Thoracic aorta (tissue), 2 donors: ENCODE data around the gene FMN2. TPM values are rescaled to one million over a fixed set of nuclear protein-coding genes. Genes with fewer than 3 reads are reported as not detected.

Source experiments
- ATAC-seq: fragments of 150-250 bp; one replicate; pipeline ENCODE4 v1.8.0; 2017; ENCODE audit warnings: low read depth; ENCODE audit not compliant: insufficient number of reproducible peaks, low FRiP score
- DNase-seq: peaks from one replicate; pipeline ENCODE4 v3.0.0-alpha.2; 2020; ENCODE audit warnings: low spot score
- H3K27ac ChIP-seq, 2 donors: fragments of 200-600 bp; sonication (generic); 1 replicate in 1 of 2; 2 replicates in 1 of 2; pipeline ENCODE4 v1.5.1; 2016; ENCODE audit warnings: mild to moderate bottlenecking in 2 of 2, moderate library complexity in 2 of 2
- H3K27me3 ChIP-seq: fragments of 200-600 bp; sonication (generic); replicated peaks from 2 replicates; pipeline ENCODE4 v1.6.0; 2016; ENCODE audit warnings: mild to moderate bottlenecking; ENCODE audit not compliant: insufficient read depth
- H3K36me3 ChIP-seq: fragments of 200-600 bp; sonication (generic); one replicate; pipeline ENCODE4 v1.5.1; 2016
- H3K4me1 ChIP-seq, 2 donors: fragments of 200-600 bp; sonication (generic); 1 replicate in 1 of 2; 2 replicates in 1 of 2; pipeline versions ENCODE4 v1.5.1 to v1.6.0; 2016; ENCODE audit warnings: low read depth in 2 of 2, mild to moderate bottlenecking in 1 of 2; ENCODE audit not compliant: control insufficient read depth in 1 of 2
- H3K4me3 ChIP-seq: fragments of 200-600 bp; sonication (generic); 2 replicates; pipeline ENCODE4 v1.5.1; 2016; ENCODE audit warnings: mild to moderate bottlenecking
- H3K9me3 ChIP-seq: fragments of 200-600 bp; sonication (generic); 2 replicates; pipeline ENCODE4 v1.5.1; 2016
- total RNA-seq, 2 donors: library from RNA; depleted of rRNA; stranded (reverse); fragments of >200 nt; gene quantifications; one replicate each; pipeline versions ENCODE4 v1.1.0 to v1.2.3, GENCODE V29; 2016
- TF ChIP-seq, protein P1 (sequence below): fragments of 200-600 bp; sonication (generic); IDR thresholded peaks from one replicate; pipeline ENCODE4 v1.5.1; 2019; ENCODE audit warnings: antibody characterized with exemption

The FMN2 gene
- total RNA-seq, 2 donors from 2014 or later: 0.14 to 0.71 TPM

DNA sequence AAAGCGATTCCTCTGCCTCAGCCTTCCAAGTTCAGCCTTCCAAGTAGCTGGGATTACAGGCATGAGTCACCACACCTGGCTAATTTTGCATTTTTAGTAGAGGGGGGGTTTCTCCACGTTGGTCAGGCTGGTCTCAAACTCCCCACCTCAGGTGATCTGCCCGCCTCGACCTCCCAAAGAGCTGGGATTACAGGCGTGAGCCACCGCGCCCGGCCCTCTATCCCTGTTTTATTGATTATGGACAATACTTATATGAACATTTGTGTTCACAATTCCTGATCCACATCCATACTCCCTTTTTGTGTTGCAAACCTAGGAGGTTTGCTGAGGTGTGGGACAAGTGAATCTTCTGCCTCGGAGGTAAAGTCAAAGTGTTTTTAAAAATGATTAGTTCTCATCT lies 275.0 kb downstream of the FMN2 start:
- H3K36me3 ChIP-seq: no peaks in the 10 kb centered on the region
- TF ChIP-seq, protein P1, sequence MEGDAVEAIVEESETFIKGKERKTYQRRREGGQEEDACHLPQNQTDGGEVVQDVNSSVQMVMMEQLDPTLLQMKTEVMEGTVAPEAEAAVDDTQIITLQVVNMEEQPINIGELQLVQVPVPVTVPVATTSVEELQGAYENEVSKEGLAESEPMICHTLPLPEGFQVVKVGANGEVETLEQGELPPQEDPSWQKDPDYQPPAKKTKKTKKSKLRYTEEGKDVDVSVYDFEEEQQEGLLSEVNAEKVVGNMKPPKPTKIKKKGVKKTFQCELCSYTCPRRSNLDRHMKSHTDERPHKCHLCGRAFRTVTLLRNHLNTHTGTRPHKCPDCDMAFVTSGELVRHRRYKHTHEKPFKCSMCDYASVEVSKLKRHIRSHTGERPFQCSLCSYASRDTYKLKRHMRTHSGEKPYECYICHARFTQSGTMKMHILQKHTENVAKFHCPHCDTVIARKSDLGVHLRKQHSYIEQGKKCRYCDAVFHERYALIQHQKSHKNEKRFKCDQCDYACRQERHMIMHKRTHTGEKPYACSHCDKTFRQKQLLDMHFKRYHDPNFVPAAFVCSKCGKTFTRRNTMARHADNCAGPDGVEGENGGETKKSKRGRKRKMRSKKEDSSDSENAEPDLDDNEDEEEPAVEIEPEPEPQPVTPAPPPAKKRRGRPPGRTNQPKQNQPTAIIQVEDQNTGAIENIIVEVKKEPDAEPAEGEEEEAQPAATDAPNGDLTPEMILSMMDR: no peak

DNA sequence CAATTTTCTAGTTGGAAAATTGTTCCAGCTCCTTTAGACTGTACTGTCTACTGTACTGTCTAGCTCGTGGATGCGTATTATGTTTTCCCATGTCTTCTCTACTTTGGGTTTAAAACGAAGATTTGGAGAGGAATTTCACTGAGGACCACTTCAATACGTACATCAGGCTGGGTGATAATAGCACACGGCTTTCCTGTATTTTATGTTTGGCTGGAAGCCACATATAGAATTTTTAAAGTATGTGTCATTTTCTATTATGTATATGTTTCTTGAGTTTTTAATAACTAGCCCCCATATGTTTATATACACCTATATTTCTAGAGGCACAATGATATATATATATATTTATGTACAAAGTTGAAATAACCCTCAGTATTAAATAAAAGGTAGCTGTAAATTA lies 293.9 kb downstream of the FMN2 start:
- H3K9me3 ChIP-seq: peaks cover 8% of the 10 kb centered on the region
- TF ChIP-seq, protein P1: no peak
- no peak overlapping the region for H3K27ac ChIP-seq
- ATAC-seq (no peak), DNase-seq (no peak)
- H3K4me3 ChIP-seq: no peak overlapping the region
- no peaks in the 10 kb centered on the region for H3K4me1 ChIP-seq
- H3K27me3 ChIP-seq: no peaks in the 10 kb centered on the region
- no peaks in the 10 kb centered on the region for H3K36me3 ChIP-seq

More for the DNA sequence above, 275.0 kb downstream of the FMN2 start:
- ATAC-seq (no peak), DNase-seq (no peak)
- Histone ChIP-seq H3K4me1 (no peaks in the 10 kb centered on the region), H3K27ac (no peak overlapping the region), H3K27me3 (no peaks in the 10 kb centered on the region), H3K9me3 (no peaks in the 10 kb centered on the region), H3K4me3 (no peak overlapping the region)

DNA sequence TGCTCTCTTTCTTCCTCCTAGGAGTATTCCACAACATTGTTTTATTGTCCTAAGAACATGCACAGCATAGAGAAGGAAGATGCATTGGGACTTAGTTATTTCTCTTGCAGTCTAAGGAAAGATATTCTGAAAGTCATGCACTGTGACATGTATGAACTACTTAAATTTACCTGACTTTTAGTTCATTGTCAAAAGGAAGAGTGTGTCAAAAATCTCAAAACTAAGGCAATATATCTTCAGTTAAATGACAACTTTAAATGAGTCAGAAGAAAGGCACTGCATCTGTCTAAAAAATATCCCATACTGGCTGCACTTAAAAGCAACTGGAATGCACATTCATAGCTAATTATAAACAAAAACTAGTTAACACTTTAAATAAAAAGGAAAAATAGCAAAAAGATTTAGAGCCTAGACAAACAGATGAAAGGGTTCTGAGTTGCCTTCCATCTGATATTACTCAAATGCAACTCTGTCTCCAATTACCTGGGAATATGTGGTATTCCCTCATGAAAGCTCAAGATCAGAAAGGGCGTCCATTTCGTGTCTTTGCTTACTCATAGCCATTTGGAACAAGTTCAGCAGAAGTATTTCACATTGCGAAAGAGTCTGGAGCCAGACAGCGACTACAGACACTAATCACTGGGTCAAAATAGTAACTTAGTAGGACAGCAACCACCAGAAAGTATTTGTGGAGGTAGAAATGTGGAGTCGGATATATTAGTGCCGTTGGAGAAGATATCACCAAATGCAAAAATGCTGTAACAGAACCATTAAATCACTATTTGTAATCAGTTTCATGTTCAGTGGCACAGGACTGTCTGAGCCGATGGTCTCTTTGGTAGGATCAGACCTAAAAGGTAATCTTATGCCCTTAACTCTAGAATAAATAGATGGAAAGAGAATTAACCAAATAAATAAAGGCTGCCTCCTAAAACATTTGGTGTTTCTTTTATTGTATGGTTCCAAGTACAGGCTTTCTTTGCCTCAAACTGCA lies 294.6 kb downstream of the FMN2 start:
- Histone ChIP-seq H3K36me3 (no peaks in the 10 kb centered on the region), H3K27ac (no peak overlapping the region), H3K9me3 (peaks cover 5% of the 10 kb centered on the region), H3K4me1 (no peaks in the 10 kb centered on the region), H3K27me3 (no peaks in the 10 kb centered on the region), H3K4me3 (no peak overlapping the region)
- ATAC-seq (no peak), DNase-seq (no peak)
- TF ChIP-seq, protein P1: no peak

DNA sequence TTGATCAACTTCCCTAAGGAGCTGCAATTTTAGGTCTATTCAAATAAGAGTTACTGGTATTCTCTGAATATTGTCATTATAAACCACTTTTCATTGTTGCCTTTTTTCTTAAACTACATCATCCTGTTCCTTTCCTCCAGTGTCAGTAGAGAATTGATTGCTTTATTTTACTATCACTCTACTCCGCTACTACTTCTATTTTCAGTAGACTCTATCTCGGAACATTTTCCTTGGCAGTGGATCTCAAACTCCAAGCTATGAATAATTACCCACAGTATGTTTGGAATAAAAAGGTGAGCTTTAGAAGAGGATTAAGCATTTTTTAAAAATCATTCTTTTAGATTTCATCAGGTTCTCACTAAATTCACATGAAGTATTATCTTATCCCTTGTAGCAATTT lies 295.4 kb downstream of the FMN2 start:
- no peak overlapping the region for H3K27ac ChIP-seq
- no peak for ATAC-seq
- no peaks in the 10 kb centered on the region for H3K9me3 ChIP-seq
- no peaks in the 10 kb centered on the region for H3K36me3 ChIP-seq
- DNase-seq: no peak
- H3K27me3 ChIP-seq: no peaks in the 10 kb centered on the region
- H3K4me3 ChIP-seq: no peak overlapping the region
- TF ChIP-seq, protein P1: no peak
- no peaks in the 10 kb centered on the region for H3K4me1 ChIP-seq

DNA sequence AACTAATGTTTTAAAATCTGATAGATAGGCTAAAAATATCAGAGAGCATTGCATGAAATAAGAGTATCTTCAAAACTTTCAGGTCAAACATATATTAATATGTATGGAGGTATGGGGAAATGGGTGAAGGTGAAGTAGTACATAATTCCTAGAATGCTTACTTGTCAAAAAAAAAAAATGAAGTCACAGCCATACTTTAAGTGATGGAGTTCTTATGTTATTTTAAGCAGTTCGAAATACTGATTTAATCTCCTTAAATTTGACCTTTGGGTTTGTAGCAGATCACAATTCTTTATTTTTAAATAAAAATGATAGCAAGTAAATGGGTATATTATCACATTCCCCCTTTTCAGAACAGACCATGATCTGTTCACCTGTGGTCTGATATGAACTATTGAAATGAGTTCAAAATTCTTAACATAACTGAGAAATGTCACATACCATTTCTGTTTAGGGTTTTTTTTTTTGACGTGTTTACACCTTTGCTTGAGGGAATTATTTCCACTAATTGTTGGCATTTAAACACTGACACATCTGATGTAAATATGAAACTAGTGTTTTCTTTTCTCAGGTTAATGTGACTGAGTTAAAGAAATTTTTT lies 300.1 kb downstream of the FMN2 start:
- Histone ChIP-seq H3K27me3 (no peaks in the 10 kb centered on the region), H3K4me3 (no peak overlapping the region), H3K36me3 (no peaks in the 10 kb centered on the region), H3K9me3 (no peaks in the 10 kb centered on the region), H3K4me1 (no peaks in the 10 kb centered on the region), H3K27ac (no peak overlapping the region)
- DNase-seq (no peak), ATAC-seq (no peak)
- TF ChIP-seq, protein P1: no peak
